ENCODE results near the gene WDR46. TPM values are rescaled to one million over a fixed set of nuclear protein-coding genes. Genes with fewer than 3 reads are reported as not detected.

The WDR46 gene
- polyA plus RNA-seq, 2 of the 4 experiments (the other 2 are of a cell fraction) = 35.1 to 88.4 TPM

- H3K4me1 ChIP-seq = peaks cover 42% of the 10 kb centered on the region
- ChIA-PET CTCF (interaction anchor here (1.0 to 3.5 kb wide), 4 partner anchors 17 to 27 kb away, joined by 3 to 8 read pairs (median 4); no protein-coding TSS in a partner anchor), POLR2A (interaction anchor here (0.5 to 1.6 kb wide), 12 partner anchors 8 to 346 kb away, joined by 3 to 14 read pairs (median 6); partner anchors contain the start of genes B3GALT4, PFDN6, RPS18 and VPS52)
- H3K4me3 ChIP-seq = peak within 1 kb of the TSS; percentile 41
- peak within 1 kb of the TSS; percentile 69 to 91 for H3K27ac ChIP-seq
- ATAC-seq = peak; percentile 65 to 82
- no peak for FAIRE-seq
- DNase-seq (ENCODE audit: low read depth in 1 of 2, low spot score in 1 of 2) = peak; percentile 86 to 97
- WGBS (ENCODE audit: missing lambda C conversion rate) = 1% methylated on average over 22 of the region's 44 CpGs
- peak within 1 kb of the TSS; percentile 82 for H3K4me2 ChIP-seq
- TF ChIP-seq RFX5 (IDR thresholded peaks at IDR 0.05) = peak; percentile 43; the same call in 1 of the 2 replicates
- TF ChIP-seq CBX2 (IDR thresholded peaks at IDR 0.05; ENCODE audit: borderline replicate concordance, low read depth) = no peak
- TF ChIP-seq ZNF302 (CRISPR knock-in tag; IDR thresholded peaks at IDR 0.05) = no peak
- peak; percentile 47 for TF ChIP-seq MAX (IDR thresholded peaks at IDR 0.05)
- 0 out of 5 replicates have a peak, but pooled peaks of 1 of the 2 experiments have one; percentile 27 for TF ChIP-seq JUN (IDR thresholded peaks at IDR 0.05)
- TF ChIP-seq FOSL2 (IDR thresholded peaks at IDR 0.05) = no peak
- TF ChIP-seq FOSL2 (CRISPR knock-in tag; IDR thresholded peaks at IDR 0.05) = no peak
- TF ChIP-seq SMC3 (IDR thresholded peaks at IDR 0.05) = no peak
- TF ChIP-seq HEYL (CRISPR knock-in tag; IDR thresholded peaks at IDR 0.05) = no peak
- TF ChIP-seq HOXA7 (CRISPR knock-in tag; IDR thresholded peaks at IDR 0.05) = no peak
- no peak for TF ChIP-seq ZC3H11A (IDR thresholded peaks at IDR 0.05)
- no peaks in the 10 kb centered on the region for H3K9me3 ChIP-seq
Measured at GRCh38 chr6:33317669-33318425, 28.8 kb upstream of the WDR46 start, which contains the start of gene ZBTB22. Gene ZBTB22 (minus strand): TSS chr6:33317744. CDS start chr6:33316916, 828 bp downstream.

GRCh38 chr6:33317419-33317668, 28.3 kb upstream of the WDR46 start:
- POLR2A ChIA-PET = interaction anchor here (0.5 to 1.6 kb wide), 12 partner anchors 18 to 346 kb away, joined by 3 to 14 read pairs (median 6); partner anchors contain the start of genes B3GALT4, PFDN6, RGL2 and RPS18
- Histone ChIP-seq H3K9me3 (no peaks in the 10 kb centered on the region), H3K4me3 (peak overlapping the region; percentile 41), H3K4me1 (peaks cover 43% of the 10 kb centered on the region), H3K27ac (peak overlapping the region; percentile 69 to 91), H3K4me2 (peak overlapping the region; percentile 65)
- FAIRE-seq (no peak), ATAC-seq (no peak), DNase-seq (ENCODE audit: low read depth in 1 of 2, low spot score in 1 of 2) (no peak)
- no peak for TF ChIP-seq NR3C1 (IDR thresholded peaks at IDR 0.05)
- no CpG with 5 or more reads among the region's 27 CpGs for WGBS (ENCODE audit: missing lambda C conversion rate)
- CTCF ChIA-PET = interaction anchor here (1.1 to 3.5 kb wide), 3 partner anchors 16 to 21 kb away, joined by 3 to 8 read pairs (median 4); no protein-coding TSS in a partner anchor

GRCh38 chr6:33316603-33317418, 27.8 kb upstream of the WDR46 start:
- Histone ChIP-seq H3K9me3 (no peaks in the 10 kb centered on the region), H3K4me1 (peaks cover 46% of the 10 kb centered on the region), H3K27ac (peak overlapping the region in 1 of 2 experiments; percentile 91; a peak in 3 of 6 replicates), H3K4me3 (peak overlapping the region; percentile 41), H3K4me2 (peak overlapping the region; percentile 65)
- ATAC-seq = no peak
- 74% methylated on average over 14 of the region's 19 CpGs for WGBS (ENCODE audit: missing lambda C conversion rate)
- no peak for TF ChIP-seq CBX8 (IDR thresholded peaks at IDR 0.05)
- TF ChIP-seq KDM1A (IDR thresholded peaks at IDR 0.05; ENCODE audit: low read depth) = peak; percentile 60; the same call in 1 of the 2 replicates
- no peak for FAIRE-seq
- CTCF ChIA-PET = interaction anchor here (1.1 to 3.5 kb wide), 3 partner anchors 16 to 21 kb away, joined by 3 to 8 read pairs (median 4); no protein-coding TSS in a partner anchor
- POLR2A ChIA-PET = interaction anchor here (0.5 to 1.6 kb wide), 9 partner anchors 17 to 190 kb away, joined by 3 to 14 read pairs (median 6); partner anchors contain the start of genes B3GALT4, PFDN6, RGL2 and WDR46
- no peak for DNase-seq (ENCODE audit: low read depth in 1 of 2, low spot score in 1 of 2)

GRCh38 chr6:33315793-33316602, 27.0 kb upstream of the WDR46 start:
- FAIRE-seq (no peak), ATAC-seq (no peak), DNase-seq (ENCODE audit: low read depth in 1 of 2, low spot score in 1 of 2) (no peak)
- Histone ChIP-seq H3K4me3 (no peak overlapping the region), H3K4me1 (peaks cover 42% of the 10 kb centered on the region), H3K27ac (no peak overlapping the region), H3K9me3 (no peaks in the 10 kb centered on the region), H3K4me2 (no peak overlapping the region)
- no peak for TF ChIP-seq ESRRA (IDR thresholded peaks at IDR 0.05; ENCODE audit: borderline replicate concordance, low read length)
- no peak for TF ChIP-seq HES2 (IDR thresholded peaks at IDR 0.05)
- TF ChIP-seq CBX2 (IDR thresholded peaks at IDR 0.05; ENCODE audit: borderline replicate concordance, low read depth) = no peak
- TF ChIP-seq FOSB (CRISPR knock-in tag; IDR thresholded peaks at IDR 0.05) = no peak
- POLR2A ChIA-PET = no interaction called here
- CTCF ChIA-PET = interaction anchor here (3.5 kb wide), 1 partner anchor 16 kb away, joined by 8 read pairs; no protein-coding TSS in a partner anchor
- WGBS (ENCODE audit: missing lambda C conversion rate) = 94% methylated on average over 12 of the region's 17 CpGs

Measured in A549 (cell line).